DMS53 (cell line): Measurements from ENCODE around the gene JADE2.
"Not testable (repeated sequence)": the region's sequence is repeated elsewhere in the genome, so short reads cannot be mapped to it uniquely, and the experiment has no call there.

Experiments used
- DNase-seq: peaks from one replicate; lab custom pipeline; 2025; lab: John Stamatoyannopoulos, UW

Gene JADE2

GRCh38 chr5:134524826-134525682 lies at the start of gene JADE2:
Gene JADE2, plus strand, starts transcription at chr5:134525670. Its CDS starts 10,188 bp downstream, at chr5:134535858.
- DNase-seq, result peak; percentile 85

- peak; percentile 61 for DNase-seq
These were observed 47.8 kb upstream of the JADE2 start for GRCh38 chr5:134477462-134478245.

- no peak for DNase-seq
These were observed 45.6 kb upstream of the JADE2 start for GRCh38 chr5:134479839-134480238.

GRCh38 chr5:134489227-134489944 lies 36.1 kb upstream of the JADE2 start:
- DNase-seq, result no peak

- DNase-seq, result no peak
These were observed 35.1 kb upstream of the JADE2 start for GRCh38 chr5:134490255-134490924.

- no peak for DNase-seq
These were observed 34.6 kb upstream of the JADE2 start for GRCh38 chr5:134490925-134491271.

GRCh38 chr5:134491841-134492442 lies 33.5 kb upstream of the JADE2 start:
- no peak for DNase-seq

GRCh38 chr5:134492568-134492967 lies 32.9 kb upstream of the JADE2 start:
- DNase-seq, result no peak

- DNase-seq, result no peak
These were observed 31.9 kb upstream of the JADE2 start for GRCh38 chr5:134493461-134494055.

- DNase-seq, result no peak
These were observed 30.7 kb upstream of the JADE2 start for GRCh38 chr5:134494780-134495179.

GRCh38 chr5:134499905-134500304 lies 25.6 kb upstream of the JADE2 start:
- not testable (repeated sequence) for DNase-seq

GRCh38 chr5:134500699-134501430 lies 24.6 kb upstream of the JADE2 start:
- no peak for DNase-seq

- DNase-seq, result no peak
These were observed 23.2 kb upstream of the JADE2 start for GRCh38 chr5:134502259-134502658.

GRCh38 chr5:134503088-134503936 lies 22.2 kb upstream of the JADE2 start:
- peak; percentile 97 for DNase-seq

- DNase-seq, result peak; percentile 87
These were observed 21.5 kb upstream of the JADE2 start for GRCh38 chr5:134503937-134504437.

- DNase-seq, result no peak
These were observed 20.7 kb upstream of the JADE2 start for GRCh38 chr5:134504629-134505300.

GRCh38 chr5:134506054-134507039 lies 19.1 kb upstream of the JADE2 start:
- DNase-seq, result peak; percentile 99
